H1 (cell line): Measurements from ENCODE around the gene GAPDHS. TPM values are rescaled to one million over a fixed set of nuclear protein-coding genes. Genes with fewer than 3 reads are reported as not detected.

Experiments
- ASH2L ChIP-seq: fragments of 200-600, 300-600 bp; sonication (generic); IDR thresholded peaks from one replicate; pipeline ENCODE4 v1.7.1; 2017; ENCODE audit warnings: low read length
- CHD7 ChIP-seq: fragments of 300-600 bp; sonication (generic); IDR thresholded peaks from 2 replicates; pipeline ENCODE4 v1.7.1; 2012; ENCODE audit warnings: low read length, moderate library complexity, mild to moderate bottlenecking, inconsistent platforms; ENCODE audit not compliant: insufficient replicate concordance
- EP300 ChIP-seq, 2 experiments: IDR thresholded peaks; 1 replicate in 1 of 2; 2 replicates in 1 of 2; pipeline ENCODE4 v1.6.1; 2011 to 2012; ENCODE audit warnings: low read depth in 2 of 2, low read length in 2 of 2, mild to moderate bottlenecking in 2 of 2, borderline replicate concordance in 1 of 2, inconsistent platforms in 1 of 2, moderate library complexity in 1 of 2
- FOSL1 ChIP-seq: IDR thresholded peaks from 2 replicates; pipeline ENCODE4 v1.6.1; 2011; ENCODE audit warnings: mild to moderate bottlenecking, low read depth, low read length, moderate library complexity; ENCODE audit not compliant: insufficient read depth
- HDAC2 ChIP-seq, 2 experiments: fragments of 300-600 bp in 1 of 2; sonication (generic) in 1 of 2; IDR thresholded peaks; 2 replicates each; pipeline ENCODE4 v1.6.1; 2011 to 2012; ENCODE audit warnings: low read depth in 2 of 2, low read length in 2 of 2, mild to moderate bottlenecking in 2 of 2, moderate library complexity in 2 of 2, borderline replicate concordance in 1 of 2, inconsistent platforms in 1 of 2
- MAX ChIP-seq: IDR thresholded peaks from 2 replicates; pipeline ENCODE4 v1.6.1; 2012; ENCODE audit warnings: inconsistent platforms
- RBBP5 ChIP-seq: IDR thresholded peaks from 2 replicates; pipeline ENCODE4 v1.7.1; 2012; ENCODE audit warnings: low read depth, mild to moderate bottlenecking, inconsistent platforms, low read length, moderate library complexity, borderline replicate concordance
- RXRA ChIP-seq: IDR thresholded peaks from 2 replicates; pipeline ENCODE4 v1.6.1; 2011; ENCODE audit warnings: low read depth, mild to moderate bottlenecking, low read length, moderate library complexity; ENCODE audit not compliant: insufficient read depth
- SIRT6 ChIP-seq: IDR thresholded peaks from one replicate; pipeline ENCODE4 v1.7.1; 2012; ENCODE audit warnings: low read length, inconsistent platforms
- SP2 ChIP-seq: IDR thresholded peaks from 2 replicates; pipeline ENCODE4 v1.6.1; 2012; ENCODE audit warnings: mild to moderate bottlenecking, low read length, inconsistent platforms
- SP4 ChIP-seq: IDR thresholded peaks from 2 replicates; pipeline ENCODE4 v1.6.1; 2012; ENCODE audit warnings: low read length, inconsistent platforms
- SUZ12 ChIP-seq: fragments of 200-600 bp; sonication (generic); IDR thresholded peaks from 2 replicates; pipeline ENCODE4 v1.6.1; 2012; ENCODE audit warnings: mild to moderate bottlenecking, inconsistent platforms, low read length, moderate library complexity, mixed read lengths
- polyA plus RNA-seq, 7 experiments: library from polyadenylated mRNA; depleted of rRNA in 3 of 7; stranded (reverse) in 5 of 7; unstranded in 2 of 7; fragments of >200 nt in 5 of 7; fragments of 200-250 nt in 2 of 7; gene quantifications; 1 replicate in 5 of 7; 2 replicates in 1 of 7; 4 replicates in 1 of 7; pipeline versions ENCODE4 v1.2.1 to v1.2.3, GENCODE V29; 2011 to 2013; ENCODE audit warnings: missing spikeins in 2 of 7, mixed read lengths in 2 of 7
- total RNA-seq: library from RNA; stranded (reverse); fragmentation: NEBNext Ultra II Directional; extraction: Animal tissue kit (Norgen Biotek cat#: 25700); gene quantifications from 2 replicates; pipeline ENCODE4 v1.2.1, GENCODE V29; 2021

The GAPDHS gene
- total and polyA plus RNA-seq, 2 of the 8 experiments (the other 6 are each of a cell fraction or from before 2014, with no cell fraction given) = 0.26 TPM; not detected in 1

GRCh38 chr19:35587321-35587720 lies 54.1 kb downstream of the GAPDHS start (continued):
- TF ChIP-seq CHD7 (no peak), RBBP5 (no peak), SIRT6 (no peak), FOSL1 (no peak), MAX (no peak), SUZ12 (no peak), SP4 (no peak), EP300 (IDR thresholded peaks at IDR 0.05; ENCODE audit: borderline replicate concordance in 1 of 2, low read depth in 2 of 2, low read length in 2 of 2) (no peak), ASH2L (no peak), HDAC2 (IDR thresholded peaks at IDR 0.05; ENCODE audit: borderline replicate concordance in 1 of 2, low read depth in 2 of 2, low read length in 2 of 2) (no peak), RXRA (no peak), SP2 (no peak)
